ENCODE results near the gene WDTC1. TPM values are rescaled to one million over a fixed set of nuclear protein-coding genes. Genes with fewer than 3 reads are reported as not detected.

WDTC1 gene
- total and polyA plus RNA-seq, 9 donors = 20.2 to 43.9 (median 29.2) TPM

DNA sequence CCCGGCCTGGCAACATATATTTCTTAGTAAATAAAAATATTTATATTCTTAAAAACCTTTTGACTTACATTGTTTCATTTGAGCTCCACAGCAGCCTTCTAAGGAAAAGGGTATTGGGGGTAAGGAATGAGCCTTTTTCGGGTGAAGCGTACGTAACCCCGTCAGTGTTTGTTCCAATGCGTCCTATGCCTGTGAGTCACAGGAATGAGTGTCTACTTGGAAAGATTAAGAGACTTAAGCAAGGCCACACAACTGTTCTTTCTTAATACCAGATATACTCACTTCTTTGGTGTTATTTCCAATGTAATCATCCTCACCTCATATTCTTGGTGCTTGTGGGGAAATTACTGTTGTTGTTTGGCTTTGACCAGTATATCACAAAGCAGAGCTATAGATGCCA lies 22.7 kb downstream of the WDTC1 start:
- H3K4me3 ChIP-seq = no peak overlapping the region
- TF ChIP-seq EP300 (IDR thresholded peaks at IDR 0.05) (no peak), POLR2A (IDR thresholded peaks at IDR 0.05) (no peak)
- TF ChIP-seq, protein P1, sequence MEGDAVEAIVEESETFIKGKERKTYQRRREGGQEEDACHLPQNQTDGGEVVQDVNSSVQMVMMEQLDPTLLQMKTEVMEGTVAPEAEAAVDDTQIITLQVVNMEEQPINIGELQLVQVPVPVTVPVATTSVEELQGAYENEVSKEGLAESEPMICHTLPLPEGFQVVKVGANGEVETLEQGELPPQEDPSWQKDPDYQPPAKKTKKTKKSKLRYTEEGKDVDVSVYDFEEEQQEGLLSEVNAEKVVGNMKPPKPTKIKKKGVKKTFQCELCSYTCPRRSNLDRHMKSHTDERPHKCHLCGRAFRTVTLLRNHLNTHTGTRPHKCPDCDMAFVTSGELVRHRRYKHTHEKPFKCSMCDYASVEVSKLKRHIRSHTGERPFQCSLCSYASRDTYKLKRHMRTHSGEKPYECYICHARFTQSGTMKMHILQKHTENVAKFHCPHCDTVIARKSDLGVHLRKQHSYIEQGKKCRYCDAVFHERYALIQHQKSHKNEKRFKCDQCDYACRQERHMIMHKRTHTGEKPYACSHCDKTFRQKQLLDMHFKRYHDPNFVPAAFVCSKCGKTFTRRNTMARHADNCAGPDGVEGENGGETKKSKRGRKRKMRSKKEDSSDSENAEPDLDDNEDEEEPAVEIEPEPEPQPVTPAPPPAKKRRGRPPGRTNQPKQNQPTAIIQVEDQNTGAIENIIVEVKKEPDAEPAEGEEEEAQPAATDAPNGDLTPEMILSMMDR (IDR thresholded peaks at IDR 0.05) = no peak
- DNase-seq = no peak
- no peaks in the 10 kb centered on the region for H3K36me3 ChIP-seq
- intact Hi-C loops (cut with DNase I) = no loop called here
- no peaks in the 10 kb centered on the region for H3K27me3 ChIP-seq
- H3K9me3 ChIP-seq = no peaks in the 10 kb centered on the region
- H3K4me1 ChIP-seq (ENCODE audit: insufficient read depth) = peaks cover 2% of the 10 kb centered on the region
- 94 to 96% (median 96%) methylated on average over 6 of the region's 6 CpGs for WGBS, 3 donors
- no peak overlapping the region for H3K27ac ChIP-seq

DNA sequence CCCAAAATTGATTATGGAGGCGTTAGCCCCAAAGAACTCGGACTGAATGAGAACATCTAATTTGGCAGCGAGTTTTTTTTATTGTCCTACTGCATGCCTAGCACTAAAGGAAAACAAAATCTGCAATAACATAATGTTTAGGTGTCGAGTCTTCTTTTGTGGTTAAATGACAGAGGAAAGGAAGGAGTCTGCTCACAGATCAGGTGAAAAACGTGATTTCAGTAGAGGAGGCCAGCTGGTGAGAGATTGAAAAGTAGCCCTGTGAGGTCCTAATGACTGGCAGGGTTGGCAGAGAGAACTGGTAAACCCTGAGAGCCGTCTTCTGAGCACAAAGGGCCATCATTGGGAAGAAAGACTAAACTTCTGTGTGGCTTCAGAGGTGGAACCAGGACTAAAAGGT lies 24.2 kb downstream of the WDTC1 start:
- WGBS, 3 donors = 71 to 78% (median 73%) methylated on average over 6 of the region's 6 CpGs

DNA sequence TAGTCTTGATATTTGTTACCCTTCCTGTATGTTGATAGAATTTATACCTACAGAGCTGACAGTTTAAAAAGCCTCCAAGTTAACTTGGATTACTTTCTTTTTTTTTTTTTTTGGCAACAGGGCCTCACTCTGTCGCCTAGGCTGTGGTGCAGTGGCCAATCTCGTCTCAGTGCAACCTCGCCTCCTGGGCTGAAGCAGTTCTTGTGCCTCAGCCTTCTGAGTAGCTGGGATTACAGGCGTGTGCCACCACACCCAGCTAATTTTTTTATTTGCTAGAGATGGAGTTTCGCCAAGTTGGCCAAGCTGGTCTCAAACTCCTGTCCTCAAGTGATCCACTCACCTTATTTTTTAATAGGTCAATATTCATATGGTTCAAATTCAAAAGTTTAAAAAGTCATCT lies 32.7 kb downstream of the WDTC1 start:
- Histone ChIP-seq H3K27ac (no peak overlapping the region), H3K4me3 (no peak overlapping the region), H3K9me3 (no peaks in the 10 kb centered on the region), H3K27me3 (no peaks in the 10 kb centered on the region), H3K4me1 (ENCODE audit: insufficient read depth) (no peaks in the 10 kb centered on the region), H3K36me3 (no peaks in the 10 kb centered on the region)
- 80 to 84% (median 83%) methylated on average over 5 of the region's 5 CpGs for WGBS, 3 donors
- no peak for DNase-seq
- no peak for TF ChIP-seq EP300 (IDR thresholded peaks at IDR 0.05)
- TF ChIP-seq, protein P1 (IDR thresholded peaks at IDR 0.05) = no peak
- no peak for TF ChIP-seq POLR2A (IDR thresholded peaks at IDR 0.05)
- intact Hi-C loops (cut with DNase I) = no loop called here

More for the DNA sequence above, 24.2 kb downstream of the WDTC1 start:
- Histone ChIP-seq H3K27ac (no peak overlapping the region), H3K4me1 (ENCODE audit: insufficient read depth) (peaks cover 2% of the 10 kb centered on the region), H3K27me3 (no peaks in the 10 kb centered on the region), H3K9me3 (no peaks in the 10 kb centered on the region), H3K36me3 (no peaks in the 10 kb centered on the region), H3K4me3 (no peak overlapping the region)
- DNase-seq = no peak
- TF ChIP-seq, protein P1 (IDR thresholded peaks at IDR 0.05) = no peak
- TF ChIP-seq EP300 (IDR thresholded peaks at IDR 0.05) (no peak), POLR2A (IDR thresholded peaks at IDR 0.05) (no peak)
- intact Hi-C loops (cut with DNase I) = no loop called here

DNA sequence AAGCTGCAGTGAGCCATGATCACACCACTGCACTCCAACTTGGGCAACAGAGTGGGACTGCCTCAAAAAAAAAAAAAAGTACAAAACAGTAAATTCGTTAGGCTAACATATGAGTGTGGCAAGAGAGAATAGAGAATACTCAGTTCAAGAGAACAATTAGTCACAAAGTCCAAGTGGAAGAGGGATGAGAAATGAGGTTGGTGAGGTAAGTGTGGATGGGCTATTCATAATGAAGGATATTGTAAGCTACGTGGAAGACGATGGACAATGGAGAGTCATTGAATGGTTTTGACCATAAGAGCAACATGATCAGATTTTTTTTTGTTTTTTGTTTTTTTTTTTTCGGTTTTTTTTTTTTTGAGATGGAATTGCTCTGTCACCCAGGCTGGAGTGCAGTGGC lies 34.8 kb downstream of the WDTC1 start:
- 85 to 89% (median 88%) methylated on average over 4 of the region's 4 CpGs for WGBS, 3 donors
- Histone ChIP-seq H3K27me3 (no peaks in the 10 kb centered on the region), H3K9me3 (no peaks in the 10 kb centered on the region), H3K36me3 (no peaks in the 10 kb centered on the region), H3K27ac (no peak overlapping the region), H3K4me3 (no peak overlapping the region), H3K4me1 (ENCODE audit: insufficient read depth) (no peaks in the 10 kb centered on the region)
- no peak for DNase-seq
- TF ChIP-seq EP300 (IDR thresholded peaks at IDR 0.05) = no peak
- TF ChIP-seq, protein P1 (IDR thresholded peaks at IDR 0.05) = no peak
- no peak for TF ChIP-seq POLR2A (IDR thresholded peaks at IDR 0.05)
- intact Hi-C loops (cut with DNase I) = no loop called here

Data from ovary (tissue), 9 donors.